GM21576 (cell line): Measurements from ENCODE around the gene OR4N2.
"Not testable (repeated sequence)": the region's sequence is repeated elsewhere in the genome, so short reads cannot be mapped to it uniquely, and the experiment has no call there.

Experiments used
- ATAC-seq: cut with Tn5 transposase; IDR thresholded peaks from one replicate; pipeline ENCODE4 v1.9.1; 2021; ENCODE audit warnings: mild to moderate bottlenecking, moderate library complexity; ENCODE audit not compliant: unreplicated experiment

The OR4N2 gene

DNA sequence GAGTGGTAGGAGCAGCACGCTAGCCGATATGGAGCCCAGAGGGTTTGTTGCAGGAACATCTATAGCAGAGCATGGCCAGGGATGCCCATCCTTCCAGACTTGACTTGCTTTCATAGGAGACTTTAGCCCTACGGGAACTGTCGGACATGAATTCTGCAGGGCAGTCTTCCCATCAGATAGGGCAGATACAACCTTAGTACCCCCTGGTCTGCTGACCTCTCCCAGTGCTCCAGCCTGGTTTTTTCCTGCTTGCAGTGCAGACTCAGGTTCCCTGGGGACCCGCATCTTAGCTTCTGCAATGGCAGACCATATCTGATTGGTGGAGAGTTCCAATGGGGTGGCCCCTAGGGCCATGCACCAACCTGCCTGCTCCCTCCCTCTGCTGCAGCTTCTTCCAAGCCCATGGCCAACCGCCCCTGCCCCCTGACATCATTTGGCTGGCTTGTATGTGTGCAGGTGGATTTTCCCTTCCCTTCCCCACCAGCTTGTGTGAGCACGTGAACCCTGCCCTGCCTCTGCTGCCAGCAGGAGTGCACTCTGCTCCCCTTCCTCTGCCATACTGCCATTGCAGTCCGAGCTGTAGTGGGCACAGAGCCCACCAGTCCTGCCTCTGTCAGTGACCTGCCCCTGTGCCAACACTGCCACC, 30.8 kb downstream of the OR4N2 start:
- not testable (repeated sequence) for ATAC-seq

- ATAC-seq = no peak
Measured at GRCh38 chr14:19838433-19838832, 34.9 kb downstream of the OR4N2 start.

GRCh38 chr14:19851365-19851764, 47.8 kb downstream of the OR4N2 start:
- no peak for ATAC-seq

- not testable (repeated sequence) for ATAC-seq
Measured at GRCh38 chr14:19866061-19866669, 62.6 kb downstream of the OR4N2 start.

- ATAC-seq = no peak
Measured at GRCh38 chr14:19873178-19873577, 69.6 kb downstream of the OR4N2 start.

- no peak for ATAC-seq
Measured at GRCh38 chr14:19874842-19875241, 71.3 kb downstream of the OR4N2 start, which contains the start of gene OR4K2. OR4K2 (plus strand) TSS chr14:19875142; CDS start chr14:19876268, 1,126 bp downstream.

DNA sequence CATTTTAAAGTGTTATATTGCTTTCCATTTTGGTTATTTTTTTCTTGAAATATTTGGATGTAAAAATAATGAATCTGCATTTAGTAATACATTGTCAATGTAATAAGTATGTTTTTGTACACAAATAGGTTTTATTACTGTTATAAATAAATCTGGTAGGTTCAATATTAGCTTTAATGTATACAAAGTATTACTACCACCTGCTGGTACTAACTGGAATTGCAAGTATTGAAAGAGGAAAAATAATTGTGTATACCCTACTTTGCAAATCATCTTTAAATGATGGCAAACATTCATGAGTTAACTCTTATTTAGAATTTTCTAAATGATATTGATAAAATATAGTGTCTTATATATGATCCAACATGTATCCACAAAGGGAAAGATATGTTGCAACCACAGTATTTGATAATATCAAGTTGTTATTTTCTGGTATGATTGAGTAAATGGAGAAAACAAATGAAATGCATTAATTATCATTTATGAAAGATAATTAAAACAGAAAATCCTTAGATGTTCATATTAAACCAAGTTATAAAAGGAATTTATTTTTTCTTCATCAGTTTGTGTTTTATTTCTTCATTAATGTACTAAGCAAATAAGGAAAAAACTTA, 74.6 kb downstream of the OR4N2 start:
- ATAC-seq = no peak
